ENCODE data around the gene MCRIP2. TPM values are rescaled to one million over a fixed set of nuclear protein-coding genes. Genes with fewer than 3 reads are reported as not detected.

The MCRIP2 gene
- total RNA-seq, 2 donors from 2014 or later = 33.7 to 52.0 TPM

DNA sequence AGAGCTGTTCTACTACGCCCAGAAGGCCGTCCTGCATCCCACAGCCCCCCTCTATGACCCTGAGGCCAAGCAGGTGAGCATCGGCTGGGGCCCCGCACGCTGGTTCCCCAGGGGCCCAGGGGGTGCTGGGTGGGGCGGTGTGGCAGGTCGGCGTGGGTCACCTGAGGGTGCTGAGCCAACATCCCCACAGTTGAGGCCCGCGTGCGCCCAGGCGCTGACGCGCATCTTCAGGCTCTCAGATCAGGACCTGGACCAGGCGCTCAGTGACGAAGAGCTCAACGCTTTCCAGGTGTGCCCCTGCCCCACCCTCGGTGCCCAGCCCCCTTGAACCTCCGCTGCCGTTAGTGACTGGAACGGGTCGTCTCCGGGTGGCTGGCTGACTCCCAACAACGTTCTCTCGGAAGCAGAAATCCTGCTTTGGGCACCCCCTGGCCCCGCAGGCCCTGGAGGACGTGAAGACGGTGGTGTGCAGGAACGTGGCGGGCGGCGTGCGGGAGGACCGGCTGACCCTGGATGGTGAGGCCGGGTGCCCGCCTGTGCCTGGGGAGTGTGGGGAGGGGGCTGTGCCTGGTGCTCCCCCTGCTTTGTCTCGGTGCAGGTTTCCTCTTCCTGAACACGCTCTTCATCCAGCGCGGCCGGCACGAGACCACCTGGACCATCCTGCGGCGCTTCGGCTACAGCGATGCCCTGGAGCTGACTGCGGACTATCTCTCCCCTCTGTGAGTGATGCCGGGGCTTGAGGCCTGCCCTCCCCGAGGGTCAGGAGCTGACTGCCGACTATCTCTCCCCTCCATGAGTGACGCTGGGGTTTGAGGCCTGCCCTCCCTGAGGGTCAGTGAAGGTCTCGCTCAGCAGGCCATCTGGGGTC, 29.1 kb downstream of the MCRIP2 start:
- no peaks in the 10 kb centered on the region for H3K9me3 Mint-ChIP-seq
- DNase-seq (ENCODE audit: low spot score in 2 of 2) (no peak), ATAC-seq (no peak)
- H3K36me3 Mint-ChIP-seq = no peaks in the 10 kb centered on the region
- no peak overlapping the region for H3K27ac Mint-ChIP-seq

DNA sequence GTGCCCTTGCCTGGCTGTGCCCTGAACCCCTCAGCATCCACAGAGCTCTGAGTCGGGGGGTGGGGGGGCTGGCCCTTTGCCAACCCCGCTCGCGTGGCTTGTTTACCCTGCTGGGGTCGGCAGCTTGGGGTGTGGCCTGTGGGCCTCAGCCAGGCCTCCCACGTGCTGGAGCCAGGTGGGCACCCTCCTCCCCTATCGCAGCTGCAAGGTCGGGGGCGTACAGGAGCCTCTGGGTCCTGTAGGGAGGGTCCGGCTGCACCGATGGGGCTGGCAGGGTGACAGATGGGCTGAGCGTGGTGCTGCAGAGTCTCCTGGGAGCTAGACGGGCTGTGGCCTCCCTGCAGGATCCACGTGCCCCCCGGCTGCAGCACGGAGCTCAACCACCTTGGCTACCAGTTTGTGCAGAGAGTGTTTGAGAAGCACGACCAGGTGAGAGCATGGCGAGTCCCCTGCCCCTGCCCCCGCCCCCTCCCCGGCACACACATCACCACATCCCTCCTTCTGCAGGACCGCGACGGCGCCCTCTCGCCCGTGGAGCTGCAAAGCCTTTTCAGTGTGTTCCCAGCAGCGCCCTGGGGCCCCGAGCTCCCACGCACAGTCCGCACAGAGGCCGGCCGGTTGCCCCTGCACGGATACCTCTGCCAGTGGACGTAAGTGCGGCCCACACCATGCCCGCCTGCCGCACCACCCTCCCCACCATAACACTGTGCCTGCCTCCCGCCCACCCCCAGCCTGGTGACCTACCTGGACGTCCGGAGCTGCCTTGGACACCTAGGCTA, 29.9 kb downstream of the MCRIP2 start:
- H3K27ac Mint-ChIP-seq = no peak overlapping the region
- H3K9me3 Mint-ChIP-seq = no peaks in the 10 kb centered on the region
- no peak for ATAC-seq
- H3K36me3 Mint-ChIP-seq = no peaks in the 10 kb centered on the region
- DNase-seq (ENCODE audit: low spot score in 2 of 2) = no peak

DNA sequence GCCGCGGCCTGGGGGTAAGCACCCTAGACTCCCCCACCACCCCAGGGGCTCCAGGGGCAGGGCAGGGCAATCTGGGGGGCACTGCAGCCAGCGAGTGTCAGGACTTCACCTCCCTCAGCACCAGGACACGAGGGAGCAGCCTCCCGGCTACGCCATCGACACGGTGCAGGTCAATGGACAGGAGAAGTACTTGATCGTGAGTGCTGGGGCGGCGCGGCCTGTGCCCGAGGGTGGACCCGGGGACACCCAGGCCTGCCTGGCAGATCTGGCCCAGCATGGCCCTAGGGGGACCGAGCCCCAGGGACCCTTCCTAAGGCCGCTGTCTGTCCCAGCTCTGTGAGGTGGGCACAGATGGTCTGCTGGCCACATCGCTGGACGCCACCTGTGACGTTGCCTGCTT, 30.7 kb downstream of the MCRIP2 start:
- no peaks in the 10 kb centered on the region for H3K9me3 Mint-ChIP-seq
- no peak overlapping the region for H3K27ac Mint-ChIP-seq
- ATAC-seq (no peak), DNase-seq (ENCODE audit: low spot score in 2 of 2) (no peak)
- no peaks in the 10 kb centered on the region for H3K36me3 Mint-ChIP-seq

DNA sequence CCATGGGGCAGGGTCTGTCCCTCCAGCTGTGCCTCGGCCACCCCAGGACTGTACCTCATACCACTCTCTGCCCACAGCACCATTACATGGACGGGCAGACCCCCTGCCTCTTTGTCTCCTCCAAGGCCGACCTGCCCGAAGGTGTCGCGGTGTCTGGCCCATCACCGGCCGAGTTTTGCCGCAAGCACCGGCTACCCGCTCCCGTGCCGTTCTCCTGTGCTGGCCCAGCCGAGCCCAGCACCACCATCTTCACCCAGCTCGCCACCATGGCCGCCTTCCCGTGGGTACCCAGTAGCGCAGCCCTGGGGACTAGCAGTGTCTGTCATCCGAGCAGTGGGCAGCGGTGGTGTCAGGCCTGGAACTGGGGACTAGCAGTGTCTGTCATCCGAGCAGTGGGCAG, 31.2 kb downstream of the MCRIP2 start:
- Mint-ChIP-seq H3K27ac (no peak overlapping the region), H3K9me3 (no peaks in the 10 kb centered on the region), H3K36me3 (no peaks in the 10 kb centered on the region)
- ATAC-seq (no peak), DNase-seq (ENCODE audit: low spot score in 2 of 2) (no peak)

DNA sequence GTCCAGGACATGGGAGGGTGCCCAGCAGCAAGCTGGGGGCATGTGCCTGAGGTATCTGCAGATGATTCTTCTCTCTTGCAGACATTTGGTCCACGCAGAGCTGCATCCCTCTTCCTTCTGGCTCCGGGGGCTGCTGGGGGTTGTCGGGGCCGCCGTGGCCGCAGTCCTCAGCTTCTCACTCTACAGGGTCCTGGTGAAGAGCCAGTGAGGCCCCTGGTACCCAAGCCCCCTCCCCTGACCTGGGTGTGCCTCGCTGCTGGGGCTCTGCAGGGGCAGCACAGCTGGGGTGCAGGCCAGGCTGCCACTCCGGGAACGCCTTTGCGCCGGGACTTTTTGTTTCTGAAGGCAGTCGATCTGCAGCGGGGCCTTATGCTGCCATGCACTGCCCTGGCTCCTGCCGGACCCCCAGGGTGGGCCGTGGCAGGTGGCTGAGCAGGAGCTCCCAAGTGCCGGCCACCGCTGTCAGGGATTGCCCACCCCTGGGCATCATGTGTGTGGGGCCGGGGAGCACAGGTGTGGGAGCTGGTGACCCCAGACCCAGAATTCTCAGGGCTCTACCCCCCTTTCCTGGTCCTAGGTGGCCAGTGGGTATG, 31.9 kb downstream of the MCRIP2 start:
- DNase-seq (ENCODE audit: low spot score in 2 of 2) (no peak), ATAC-seq (no peak)
- H3K9me3 Mint-ChIP-seq = no peaks in the 10 kb centered on the region
- H3K36me3 Mint-ChIP-seq = no peaks in the 10 kb centered on the region
- no peak overlapping the region for H3K27ac Mint-ChIP-seq

DNA sequence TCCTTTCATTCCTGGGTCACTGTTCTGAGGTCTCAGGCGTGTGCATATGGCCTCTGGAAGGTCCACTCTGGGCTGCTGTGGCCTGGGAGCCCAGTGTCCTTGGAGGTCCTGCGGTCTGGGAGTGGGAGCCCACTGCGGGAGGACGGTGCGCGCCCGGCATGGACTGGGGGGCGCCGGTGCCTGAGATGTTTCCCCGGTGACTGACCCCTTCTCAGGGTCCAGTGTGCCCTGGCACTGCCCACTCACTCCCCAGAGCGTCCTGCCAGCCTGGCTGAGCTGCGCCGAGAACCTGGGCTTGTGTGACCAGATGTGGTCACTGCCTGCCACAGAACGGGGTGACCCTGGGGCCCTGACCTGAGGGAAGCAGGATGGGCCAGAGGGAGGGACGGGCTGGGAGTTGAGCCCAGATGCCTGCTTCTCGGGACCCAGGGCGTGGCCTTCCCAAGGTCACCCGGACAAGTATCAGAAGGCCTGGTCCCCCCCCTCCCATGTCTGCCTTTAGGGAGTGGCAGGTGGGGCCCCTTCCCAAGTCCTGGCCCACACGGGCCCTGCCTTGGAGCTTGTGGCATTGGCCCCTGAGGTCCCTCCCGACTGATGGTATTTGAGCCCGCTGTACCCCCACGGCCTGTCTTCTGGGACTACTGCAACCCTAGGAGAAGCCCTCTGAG, 32.7 kb downstream of the MCRIP2 start:
- Mint-ChIP-seq H3K36me3 (no peaks in the 10 kb centered on the region), H3K9me3 (no peaks in the 10 kb centered on the region), H3K27ac (no peak overlapping the region)
- DNase-seq (ENCODE audit: low spot score in 2 of 2) = no peak
- no peak for ATAC-seq

DNA sequence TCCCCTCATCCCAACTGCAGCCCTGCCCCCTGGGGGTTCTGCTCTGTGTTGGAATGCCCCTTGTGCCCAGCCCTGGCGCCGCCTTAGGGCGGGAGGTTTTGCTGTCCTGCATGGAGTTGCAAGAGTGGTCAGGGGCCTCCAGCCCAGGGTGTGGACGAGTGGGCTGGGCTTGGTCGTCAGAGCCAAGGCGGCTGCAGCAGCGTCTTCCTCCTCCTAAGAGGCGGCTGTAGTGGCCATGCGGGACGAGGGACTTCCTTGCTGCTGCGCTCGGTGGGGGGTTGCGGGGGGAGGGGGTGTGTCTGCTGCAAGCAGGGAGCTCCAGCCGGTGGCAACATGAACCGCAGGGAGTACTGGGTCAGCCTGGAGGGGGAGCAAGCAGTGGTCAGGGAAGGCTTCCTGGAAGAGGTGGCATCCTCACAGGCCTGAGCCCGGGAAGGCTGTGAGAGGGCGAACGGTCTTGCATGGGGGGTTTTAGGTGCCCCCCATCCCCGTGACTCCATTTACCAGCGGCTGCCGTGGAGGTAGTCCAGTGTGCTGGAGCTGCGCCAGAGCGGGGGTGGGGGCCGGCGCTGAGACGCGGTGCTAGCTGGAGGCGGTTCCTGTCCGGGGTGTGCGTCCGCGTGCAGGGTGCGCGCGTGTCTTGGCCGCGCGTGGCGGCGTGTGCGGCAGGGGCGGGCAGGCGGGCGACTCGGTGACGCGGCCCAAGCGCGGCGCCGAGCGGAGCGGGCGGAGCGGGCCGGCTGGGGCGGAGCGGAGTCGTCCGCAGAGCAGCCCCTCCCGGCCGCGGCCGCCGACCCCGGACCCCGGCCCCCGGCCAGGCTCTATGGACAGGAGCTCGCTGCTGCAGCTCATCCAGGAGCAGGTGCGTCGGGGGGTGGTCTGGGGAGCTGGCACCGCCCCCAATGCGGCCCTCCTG, 33.6 kb downstream of the MCRIP2 start, which contains the start of gene RHBDL1:
Gene RHBDL1, plus strand, starts transcription at position 704 of the 916 bp plus-strand sequence. Its CDS starts 120 bp downstream, at position 824.
- no peak for ATAC-seq
- no peak for DNase-seq (ENCODE audit: low spot score in 2 of 2)
- no peak within 1 kb of the TSS for H3K27ac Mint-ChIP-seq
- no peaks in the 10 kb centered on the region for H3K36me3 Mint-ChIP-seq
- H3K9me3 Mint-ChIP-seq = no peaks in the 10 kb centered on the region

DNA sequence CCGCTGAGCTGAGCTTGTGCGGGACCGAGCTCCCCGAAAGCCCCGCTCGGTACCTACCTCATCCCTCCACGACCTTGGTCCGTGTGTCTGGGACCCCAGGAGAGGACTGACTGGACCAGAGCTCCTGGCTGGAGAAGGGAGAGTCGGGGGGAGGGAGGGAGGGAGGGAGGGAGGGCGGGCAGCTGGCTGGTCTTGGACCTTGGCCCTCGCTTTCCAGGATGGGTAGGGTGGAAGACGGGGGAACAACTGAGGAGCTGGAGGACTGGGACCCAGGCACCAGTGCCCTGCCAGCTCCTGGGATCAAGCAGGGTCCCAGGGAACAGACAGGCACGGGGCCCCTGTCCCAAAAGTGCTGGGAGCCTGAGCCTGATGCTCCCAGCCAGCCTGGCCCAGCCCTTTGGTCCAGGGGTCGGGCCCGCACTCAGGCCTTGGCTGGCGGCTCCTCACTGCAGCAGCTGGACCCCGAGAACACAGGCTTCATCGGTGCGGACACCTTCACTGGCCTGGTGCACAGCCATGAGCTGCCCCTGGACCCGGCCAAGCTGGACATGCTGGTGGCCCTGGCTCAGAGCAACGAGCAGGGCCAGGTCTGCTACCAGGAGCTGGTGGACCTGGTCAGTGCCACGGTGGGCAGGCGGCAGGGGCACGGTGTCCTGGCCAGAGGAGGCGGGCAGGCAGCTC, 34.4 kb downstream of the MCRIP2 start:
- no peak overlapping the region for H3K27ac Mint-ChIP-seq

DNA sequence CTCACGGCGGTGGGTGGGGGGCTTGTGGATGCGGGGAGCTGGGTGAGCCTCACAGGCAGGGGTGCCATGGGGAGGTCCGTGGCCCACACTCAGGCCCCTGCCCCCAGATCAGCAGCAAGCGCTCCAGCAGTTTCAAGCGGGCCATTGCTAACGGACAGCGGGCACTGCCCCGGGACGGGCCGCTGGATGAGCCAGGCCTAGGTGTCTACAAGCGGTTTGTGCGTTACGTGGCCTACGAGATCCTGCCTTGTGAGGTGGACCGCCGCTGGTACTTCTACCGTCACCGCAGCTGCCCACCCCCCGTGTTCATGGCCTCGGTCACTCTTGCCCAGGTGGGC, 34.9 kb downstream of the MCRIP2 start:
- DNase-seq (ENCODE audit: low spot score in 2 of 2) = no peak
- no peak for ATAC-seq
- Mint-ChIP-seq H3K27ac (no peak overlapping the region), H3K9me3 (no peaks in the 10 kb centered on the region), H3K36me3 (peaks cover 0 to 1% of the 10 kb centered on the region in 2 donors)

More for the DNA sequence above, 34.4 kb downstream of the MCRIP2 start:
- Mint-ChIP-seq H3K36me3 (no peaks in the 10 kb centered on the region), H3K9me3 (no peaks in the 10 kb centered on the region)
- ATAC-seq (no peak), DNase-seq (ENCODE audit: low spot score in 2 of 2) (no peak)

DNA sequence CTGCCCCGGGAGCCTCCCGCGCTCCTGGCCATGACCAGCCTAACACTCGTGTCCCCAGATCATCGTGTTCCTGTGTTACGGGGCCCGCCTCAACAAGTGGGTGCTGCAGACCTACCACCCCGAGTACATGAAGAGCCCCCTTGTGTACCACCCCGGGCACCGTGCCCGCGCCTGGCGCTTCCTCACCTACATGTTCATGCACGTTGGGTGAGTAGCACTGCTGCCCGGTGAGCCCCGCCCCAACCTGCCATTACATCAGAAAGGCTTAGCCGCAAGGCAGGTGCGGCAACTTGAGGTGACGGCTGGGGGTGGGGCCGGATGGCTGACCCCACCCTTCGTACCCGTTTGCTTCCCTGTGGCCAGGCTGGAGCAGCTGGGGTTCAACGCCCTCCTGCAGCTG, 35.3 kb downstream of the MCRIP2 start:
- H3K27ac Mint-ChIP-seq = no peak overlapping the region
- H3K9me3 Mint-ChIP-seq = no peaks in the 10 kb centered on the region
- DNase-seq (ENCODE audit: low spot score in 2 of 2) = no peak
- H3K36me3 Mint-ChIP-seq = peaks cover 0 to 5% of the 10 kb centered on the region in 2 donors
- no peak for ATAC-seq

DNA sequence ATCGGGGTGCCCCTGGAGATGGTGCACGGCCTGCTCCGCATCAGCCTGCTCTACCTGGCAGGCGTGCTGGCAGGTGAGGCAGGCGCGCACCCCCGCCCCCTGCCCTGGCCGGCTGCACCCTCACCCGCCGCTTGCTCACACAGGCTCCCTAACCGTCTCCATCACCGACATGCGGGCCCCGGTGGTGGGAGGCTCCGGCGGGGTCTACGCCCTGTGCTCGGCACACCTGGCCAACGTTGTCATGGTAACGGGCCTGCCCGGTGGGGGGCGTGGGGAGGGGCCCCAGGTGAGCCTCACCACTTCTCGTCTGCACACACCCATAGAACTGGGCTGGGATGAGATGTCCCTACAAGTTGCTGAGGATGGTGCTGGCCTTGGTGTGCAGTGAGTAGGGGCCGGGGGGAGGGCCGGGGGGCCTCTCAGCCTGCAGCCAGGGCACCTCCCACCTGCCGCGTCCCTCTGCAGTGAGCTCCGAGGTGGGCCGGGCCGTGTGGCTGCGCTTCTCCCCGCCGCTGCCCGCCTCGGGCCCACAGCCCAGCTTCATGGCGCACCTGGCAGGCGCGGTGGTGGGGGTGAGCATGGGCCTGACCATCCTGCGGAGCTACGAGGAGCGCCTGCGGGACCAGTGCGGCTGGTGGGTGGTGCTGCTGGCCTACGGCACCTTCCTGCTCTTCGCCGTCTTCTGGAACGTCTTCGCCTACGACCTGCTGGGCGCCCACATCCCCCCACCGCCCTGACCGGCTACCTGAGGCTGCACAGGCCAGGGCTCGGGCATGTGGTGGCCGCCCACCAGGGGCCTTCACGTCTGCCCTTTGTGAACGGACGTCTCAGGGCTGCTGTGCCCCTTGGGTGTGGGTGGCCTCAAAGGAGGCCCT, 35.9 kb downstream of the MCRIP2 start:
- H3K27ac Mint-ChIP-seq = no peak overlapping the region
- no peak for ATAC-seq
- no peaks in the 10 kb centered on the region for H3K9me3 Mint-ChIP-seq
- DNase-seq (ENCODE audit: low spot score in 2 of 2) = no peak
- peaks cover 3 to 11% of the 10 kb centered on the region in 2 donors for H3K36me3 Mint-ChIP-seq

DNA sequence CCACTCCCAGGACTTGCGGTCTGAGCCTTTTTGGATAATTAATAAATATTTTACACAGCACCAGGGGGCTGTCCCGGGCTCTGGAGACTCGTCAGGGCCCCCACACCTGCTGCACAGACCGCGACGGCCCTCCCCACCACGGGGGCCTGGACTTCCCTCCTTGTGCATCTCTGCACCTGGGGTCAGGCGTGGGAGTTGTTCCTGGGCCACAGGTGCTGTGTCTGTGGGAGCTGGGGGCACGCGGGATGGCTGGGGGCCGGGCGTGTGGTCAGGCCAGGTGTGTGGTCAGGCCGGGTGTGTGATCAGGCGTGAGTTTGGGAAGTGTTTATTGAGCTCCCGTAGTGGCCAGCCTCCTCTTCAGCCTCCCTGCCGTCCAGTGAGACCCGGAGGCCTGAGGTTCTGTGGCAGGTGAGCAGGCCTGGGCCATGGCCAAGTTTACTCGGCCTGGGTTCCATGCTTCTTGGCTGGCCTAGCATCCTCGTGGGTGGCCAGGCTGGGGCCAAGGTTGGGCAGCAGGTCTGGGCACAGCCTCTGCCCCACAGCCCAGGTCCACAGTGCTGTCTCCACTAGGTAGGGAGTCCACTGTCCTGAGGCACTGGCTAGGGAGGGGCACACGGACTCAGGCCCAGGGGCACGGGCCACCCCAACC, 36.7 kb downstream of the MCRIP2 start:
- H3K36me3 Mint-ChIP-seq = peaks cover 5 to 15% of the 10 kb centered on the region in 2 donors
- DNase-seq (ENCODE audit: low spot score in 2 of 2) (no peak), ATAC-seq (no peak)
- H3K9me3 Mint-ChIP-seq = no peaks in the 10 kb centered on the region
- no peak overlapping the region for H3K27ac Mint-ChIP-seq

DNA sequence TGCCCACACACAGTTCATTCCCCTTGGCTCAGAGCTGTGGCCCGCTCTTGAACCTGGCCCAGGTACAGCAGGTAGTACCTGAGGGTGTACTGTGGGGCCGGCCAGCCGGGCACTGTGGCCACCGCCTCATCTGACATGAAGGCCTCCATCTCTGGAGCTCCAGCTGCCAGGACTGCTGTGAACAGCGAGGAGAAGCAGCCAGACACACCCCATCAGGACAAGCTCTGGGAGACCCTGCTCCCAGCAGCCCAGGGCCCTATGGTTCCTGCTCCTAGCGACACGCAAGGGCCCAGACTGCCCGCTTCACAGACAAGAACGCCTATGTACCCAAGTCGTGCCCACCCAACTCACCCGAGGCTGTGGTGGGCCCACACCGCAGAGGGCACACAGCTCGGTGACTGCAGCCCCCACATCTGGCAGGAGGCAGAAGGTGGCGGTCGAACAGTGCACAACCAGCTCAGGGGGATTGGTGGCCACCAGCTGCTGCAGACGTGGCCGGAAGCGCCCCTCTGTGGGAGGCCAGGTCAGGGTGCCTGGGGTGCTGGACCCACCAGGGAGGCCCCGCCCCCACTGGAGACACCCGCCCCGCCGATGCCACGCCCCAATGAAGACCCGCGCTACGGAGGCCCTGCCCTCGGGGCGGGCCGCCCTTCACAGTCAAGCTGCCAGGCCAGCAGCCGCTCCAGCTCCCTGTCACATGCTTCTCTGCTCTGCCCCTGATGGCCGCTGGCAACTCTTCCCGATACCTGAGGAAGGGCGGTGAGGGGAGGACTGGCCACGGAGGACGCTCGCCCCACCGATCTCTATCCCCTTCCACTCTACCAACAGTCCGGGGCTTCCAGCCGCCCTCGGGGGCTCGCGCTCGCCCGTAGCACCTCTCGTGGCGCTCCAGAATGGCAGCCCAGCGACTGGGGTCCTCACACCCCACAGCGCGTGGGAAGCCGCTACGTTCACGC, 37.5 kb downstream of the MCRIP2 start:
- peaks cover 5 to 15% of the 10 kb centered on the region in 2 donors for H3K36me3 Mint-ChIP-seq
- ATAC-seq (peak; percentile 6 to 39), DNase-seq (ENCODE audit: low spot score in 2 of 2) (peak in 1 of 2 donors; percentile 64)
- H3K27ac Mint-ChIP-seq = peak overlapping the region; percentile 65 to 66
- H3K9me3 Mint-ChIP-seq = no peaks in the 10 kb centered on the region
